Measurements from ENCODE around the gene SPTBN4.

GRCh38 chr19:40506099-40506498 is 39.3 kb downstream of the SPTBN4 start:
- TF ChIP-seq ZNF274 (IDR thresholded peaks at IDR 0.05; ENCODE audit: low read depth, low read length) (no peak), YY1 (IDR thresholded peaks at IDR 0.05; ENCODE audit: insufficient read depth, insufficient read length) (no peak), SUZ12 (IDR thresholded peaks at IDR 0.05; ENCODE audit: extremely low read depth, insufficient read depth, insufficient read length) (no peak)

Measured in NT2/D1 (cell line).